ENCODE data around the gene UBE2J2.

DNA sequence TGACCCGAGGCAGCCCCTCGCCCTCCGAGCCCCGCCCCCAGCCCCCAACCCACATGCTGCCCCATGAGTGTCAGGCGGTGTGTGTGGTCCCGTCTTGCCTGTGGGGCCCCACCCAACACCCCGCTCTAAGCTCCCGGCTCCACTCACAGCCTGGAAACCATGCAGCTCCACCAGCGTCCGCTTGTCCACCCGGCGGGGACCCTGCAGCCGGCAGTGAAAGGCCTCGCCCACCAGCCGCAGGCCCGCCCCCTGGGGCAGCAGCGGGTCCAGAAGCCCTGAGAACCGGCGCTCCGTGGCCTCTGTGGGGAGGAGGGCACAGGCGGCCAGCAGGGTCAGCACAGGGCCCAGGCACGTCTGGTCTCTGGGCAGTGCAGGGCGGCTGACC, 29.9 kb downstream of the UBE2J2 start:
- no peak for TF ChIP-seq POLR2A (IDR thresholded peaks at IDR 0.05)
- TF ChIP-seq POLR2AphosphoS5 (IDR thresholded peaks at IDR 0.05), result no peak
- no peak for TF ChIP-seq CTCF (IDR thresholded peaks at IDR 0.05 in 8 of 11, conservative IDR thresholded peaks at IDR 0.05 in 3 of 11)

Data from spleen (tissue), 7 donors.